ENCODE measurements around the gene RMRP.
"Not testable (repeated sequence)": the region's sequence is repeated elsewhere in the genome, so short reads cannot be mapped to it uniquely, and the experiment has no call there.

RMRP gene

DNA sequence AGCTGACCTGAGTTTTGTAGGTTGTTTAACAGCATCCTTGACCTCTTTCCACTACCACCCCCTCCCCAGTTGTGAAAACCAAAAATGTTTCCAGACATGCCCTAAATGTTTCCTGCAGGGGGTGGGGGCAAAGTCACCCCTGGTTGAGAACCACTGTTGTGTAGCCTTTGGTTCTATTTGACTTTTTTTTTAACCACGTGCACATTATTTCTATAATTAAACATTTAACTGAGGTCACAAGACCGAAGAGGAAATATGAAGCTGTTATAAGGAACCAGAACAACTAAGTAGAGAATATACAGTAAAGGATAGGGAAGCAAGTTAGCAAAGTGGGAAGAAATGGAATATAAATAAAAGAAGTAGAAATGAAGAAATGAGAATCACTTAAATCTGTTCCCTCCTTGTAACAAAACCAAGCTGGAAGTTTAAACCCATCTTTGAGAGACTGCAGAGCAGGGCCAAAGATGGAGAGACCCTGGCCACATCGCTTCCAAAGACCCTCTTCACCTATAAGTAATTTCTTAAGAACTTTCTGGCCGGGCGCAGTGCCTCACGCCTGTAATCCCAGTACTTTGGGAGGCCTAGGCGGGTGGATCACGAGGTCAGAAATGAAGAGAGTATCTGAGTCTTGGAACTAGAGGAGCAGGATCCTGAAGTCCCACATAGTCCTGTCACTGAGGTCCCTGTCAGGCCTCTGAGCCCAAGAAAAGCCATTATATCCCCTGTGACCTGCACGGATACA lies 21.5 kb downstream of the RMRP start:
- FAIRE-seq: no peak
- no peak for TF ChIP-seq POLR2A (IDR thresholded peaks at IDR 0.05; ENCODE audit: low read depth, low read length)
- no peak for DNase-seq (ENCODE audit: insufficient read length, low spot score)

GRCh38 chr9:35635730-35636129 lies 22.1 kb downstream of the RMRP start:
- no peak for DNase-seq (ENCODE audit: insufficient read length, low spot score)
- FAIRE-seq: no peak
- TF ChIP-seq POLR2A (IDR thresholded peaks at IDR 0.05; ENCODE audit: low read depth, low read length): no peak

GRCh38 chr9:35629597-35629996 lies 28.2 kb downstream of the RMRP start:
- TF ChIP-seq POLR2A (IDR thresholded peaks at IDR 0.05; ENCODE audit: low read depth, low read length): no peak
- DNase-seq (ENCODE audit: insufficient read length, low spot score) (no peak), FAIRE-seq (no peak)

- DNase-seq (ENCODE audit: insufficient read length, low spot score): no peak
- no peak for TF ChIP-seq POLR2A (IDR thresholded peaks at IDR 0.05; ENCODE audit: low read depth, low read length)
- FAIRE-seq: no peak
These were observed 29.3 kb downstream of the RMRP start for GRCh38 chr9:35628389-35628991.

DNA sequence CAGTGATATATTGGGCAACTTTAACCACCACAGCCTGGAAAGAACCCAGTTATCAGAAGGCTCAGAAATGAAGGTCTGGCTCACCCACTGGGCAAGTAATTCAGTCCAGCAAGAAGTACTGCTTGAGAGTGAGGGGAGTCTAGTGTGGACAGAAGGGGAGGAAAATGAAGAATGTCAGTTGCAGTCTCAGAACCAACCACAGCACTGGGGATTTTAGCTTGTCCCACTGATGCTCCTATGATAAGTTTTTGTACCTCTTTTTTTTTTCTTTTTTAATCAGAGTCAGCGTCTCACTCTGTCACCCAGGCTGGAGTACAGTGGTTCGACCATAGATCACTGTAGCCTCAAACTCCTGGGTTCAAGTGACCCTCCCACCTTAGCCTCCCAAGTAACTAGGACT lies 30.2 kb downstream of the RMRP start:
- no peak for FAIRE-seq
- no peak for TF ChIP-seq POLR2A (IDR thresholded peaks at IDR 0.05; ENCODE audit: low read depth, low read length)
- no peak for DNase-seq (ENCODE audit: insufficient read length, low spot score)

- FAIRE-seq (no peak), DNase-seq (ENCODE audit: insufficient read length, low spot score) (no peak)
- no peak for TF ChIP-seq POLR2A (IDR thresholded peaks at IDR 0.05; ENCODE audit: low read depth, low read length)
These were observed 38.0 kb downstream of the RMRP start for GRCh38 chr9:35619800-35620158.

DNA sequence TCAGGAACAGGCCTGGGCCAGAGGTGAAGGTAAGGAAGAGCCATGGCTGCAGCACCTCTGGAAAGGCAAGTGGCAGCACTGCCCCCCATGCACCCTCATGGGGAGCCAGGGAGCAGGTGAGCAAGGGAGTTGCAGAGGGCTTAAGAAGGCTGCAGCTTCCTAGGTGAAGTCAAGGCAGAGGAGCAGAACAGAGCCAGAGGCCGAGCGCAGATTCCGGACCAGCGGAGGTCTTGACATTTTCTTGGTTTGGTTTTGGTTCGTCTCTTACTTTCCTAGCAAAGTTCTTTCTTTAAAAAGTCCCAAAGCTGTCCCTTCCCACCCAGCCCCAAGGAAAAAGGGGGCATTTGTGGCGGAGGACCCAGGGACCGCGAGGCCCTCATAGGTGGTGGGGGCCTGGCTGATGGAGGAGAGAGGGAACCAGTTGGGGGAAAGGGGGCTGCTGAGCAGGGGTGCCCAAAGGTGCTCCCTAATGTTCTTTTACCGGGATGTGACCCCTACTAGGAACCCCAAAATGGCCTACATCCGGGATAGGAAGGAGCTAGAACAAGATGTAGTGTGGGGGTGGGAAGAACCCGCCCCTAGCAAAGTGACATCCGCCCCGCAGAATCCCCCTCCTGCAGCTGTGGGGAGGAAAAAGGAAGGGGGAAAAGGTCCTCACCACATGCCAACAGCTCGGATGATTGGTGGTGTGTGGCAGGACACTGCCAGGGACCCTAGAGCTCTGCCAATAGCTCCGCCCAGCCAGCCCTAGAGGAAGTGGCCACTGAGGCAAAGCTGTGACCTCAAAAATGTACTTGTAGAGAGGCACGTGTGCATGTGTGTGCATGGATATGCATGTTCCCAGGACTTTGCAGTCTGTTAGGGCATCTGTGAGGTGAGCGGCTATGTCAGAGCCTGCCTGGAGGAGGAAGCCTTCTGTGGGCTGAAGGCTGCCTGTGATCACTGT lies 38.7 kb downstream of the RMRP start:
- FAIRE-seq: no peak

GRCh38 chr9:35618325-35618727 lies 39.5 kb downstream of the RMRP start, which contains the start of gene CD72:
Gene CD72, minus strand, starts transcription at chr9:35618413. Its CDS starts 110 bp downstream, at chr9:35618303.
- FAIRE-seq (no peak), DNase-seq (ENCODE audit: insufficient read length, low spot score) (no peak)
- TF ChIP-seq POLR2A (IDR thresholded peaks at IDR 0.05; ENCODE audit: low read depth, low read length): no peak

More for the DNA sequence above, 38.7 kb downstream of the RMRP start:
- DNase-seq (ENCODE audit: insufficient read length, low spot score): no peak
- no peak for TF ChIP-seq POLR2A (IDR thresholded peaks at IDR 0.05; ENCODE audit: low read depth, low read length)

DNA sequence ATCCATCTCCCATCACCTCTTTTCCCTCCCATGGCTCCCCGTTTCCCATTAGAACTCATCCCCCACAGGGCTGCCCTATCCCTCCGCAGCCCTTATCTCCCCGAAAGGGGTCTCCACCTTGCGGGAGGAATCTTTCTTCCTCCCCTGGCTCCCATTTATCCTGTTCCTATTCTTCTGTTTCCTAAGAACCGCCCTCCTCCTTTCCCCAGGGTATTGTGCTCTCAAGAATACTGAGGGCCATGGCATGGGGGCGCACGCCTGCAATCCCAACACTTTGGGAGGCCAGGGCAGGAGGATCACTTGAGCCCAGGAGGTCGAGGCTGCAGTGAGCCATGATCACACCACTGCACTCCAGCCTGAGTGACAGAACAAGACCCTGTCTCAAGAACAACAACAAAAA lies 40.3 kb downstream of the RMRP start:
- FAIRE-seq (no peak), DNase-seq (ENCODE audit: insufficient read length, low spot score) (no peak)
- no peak for TF ChIP-seq POLR2A (IDR thresholded peaks at IDR 0.05; ENCODE audit: low read depth, low read length)

DNA sequence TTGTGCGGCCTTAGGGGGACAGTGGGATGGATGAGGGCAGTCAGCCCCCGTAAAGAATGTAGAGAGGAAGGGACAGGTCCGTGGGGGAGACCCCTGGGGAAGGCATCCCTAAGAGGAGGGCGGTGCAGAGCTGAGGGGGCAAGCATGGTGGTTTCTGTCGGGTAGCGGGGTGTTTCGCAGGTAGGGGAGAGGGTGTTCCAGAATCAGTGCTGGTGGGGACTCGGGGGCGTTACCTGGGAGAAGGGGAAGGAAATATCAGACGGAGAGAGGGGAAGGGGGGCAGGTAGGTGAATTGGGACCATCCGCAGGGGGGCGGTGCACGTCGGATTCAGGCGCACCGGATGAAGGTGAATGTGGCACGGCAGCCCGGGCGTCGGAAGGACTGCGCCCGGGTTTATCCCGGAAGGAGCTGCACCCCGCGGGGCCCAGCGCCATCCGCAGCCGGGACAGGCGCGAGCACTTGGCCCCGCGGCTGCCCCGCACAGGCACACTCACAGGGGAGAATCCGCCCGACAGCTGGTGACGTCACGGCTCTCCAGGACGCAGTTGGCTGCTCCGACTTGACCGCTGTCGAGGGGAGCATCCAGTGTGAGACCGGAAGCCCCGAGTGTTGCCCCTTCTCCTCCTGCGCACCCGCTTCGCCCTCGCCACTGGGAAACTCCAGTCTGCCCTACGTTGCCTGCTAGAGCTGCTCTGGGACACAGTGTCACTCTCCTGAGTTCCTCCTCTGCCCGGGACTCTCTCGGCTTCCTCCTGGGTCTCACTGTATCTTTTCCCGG lies 40.9 kb downstream of the RMRP start:
- DNase-seq (ENCODE audit: insufficient read length, low spot score) (no peak), FAIRE-seq (no peak)
- TF ChIP-seq POLR2A (IDR thresholded peaks at IDR 0.05; ENCODE audit: low read depth, low read length): no peak

- FAIRE-seq (no peak), DNase-seq (ENCODE audit: insufficient read length, low spot score) (no peak)
- no peak for TF ChIP-seq POLR2A (IDR thresholded peaks at IDR 0.05; ENCODE audit: low read depth, low read length)
These were observed 41.7 kb downstream of the RMRP start for GRCh38 chr9:35615981-35616680.

DNA sequence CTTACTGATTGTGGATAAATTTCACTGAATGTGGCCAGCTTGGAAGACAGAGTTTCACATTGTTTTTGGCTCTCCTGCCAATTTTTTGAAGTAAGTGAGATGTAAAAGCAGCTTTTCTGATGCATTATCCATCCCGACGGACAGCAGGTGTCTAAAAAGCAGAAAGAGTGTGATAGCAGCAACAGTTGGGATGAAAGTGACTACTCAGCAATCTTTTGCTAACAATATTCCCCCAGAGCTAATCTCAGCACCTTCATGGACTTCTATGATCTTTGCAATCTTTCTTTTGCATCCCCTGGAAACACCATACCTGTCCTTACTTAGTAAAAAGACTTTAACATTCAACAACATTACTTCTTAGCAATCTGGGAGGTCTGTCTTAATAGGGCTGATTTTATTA lies 45.0 kb downstream of the RMRP start:
- no peak for TF ChIP-seq POLR2A (IDR thresholded peaks at IDR 0.05; ENCODE audit: low read depth, low read length)
- DNase-seq (ENCODE audit: insufficient read length, low spot score) (no peak), FAIRE-seq (no peak)

GRCh38 chr9:35612066-35612465 lies 45.8 kb downstream of the RMRP start:
- not testable (repeated sequence) for DNase-seq (ENCODE audit: insufficient read length, low spot score); FAIRE-seq

All from H54 (cell line).